Body of pancreas (tissue), 4 donors: ENCODE results near the gene DLX1.

ENCODE experiments used
- POLR2A ChIP-seq, 3 donors: fragments of 450-650 bp; IDR thresholded peaks; one replicate each; pipeline ENCODE4 v1.6.1; 2016; ENCODE audit warnings: antibody characterized with exemption in 3 of 3, mild to moderate bottlenecking in 2 of 3
- TF ChIP-seq, protein P1 (sequence below), 7 experiments: fragments of 450-650 bp in 4 of 7; fragments of 200-600 bp in 3 of 7; sonication (generic) in 3 of 7; IDR thresholded peaks; one replicate each; pipeline ENCODE4 v1.5.1; 2016 to 2019; ENCODE audit warnings: antibody characterized with exemption in 7 of 7

DNA sequence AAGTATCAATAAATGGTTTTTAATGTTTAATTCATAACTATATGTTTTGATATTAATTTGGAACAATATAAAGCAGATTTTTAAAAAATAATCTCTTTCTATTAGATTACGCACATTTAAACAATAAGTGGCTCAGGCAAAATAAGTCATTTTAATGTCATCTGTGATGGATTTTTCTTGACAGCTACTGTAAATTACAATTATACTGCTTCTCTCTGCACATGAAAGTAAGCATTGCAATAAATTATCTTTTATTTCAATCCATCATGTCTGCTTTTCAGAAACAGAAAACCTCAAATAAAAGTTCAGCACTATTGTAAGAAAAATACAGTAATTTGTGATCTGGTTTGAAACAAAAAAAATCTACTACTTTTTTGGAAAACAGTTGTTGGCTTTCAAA lies 11.1 kb upstream of the DLX1 start:
- TF ChIP-seq, protein P1, sequence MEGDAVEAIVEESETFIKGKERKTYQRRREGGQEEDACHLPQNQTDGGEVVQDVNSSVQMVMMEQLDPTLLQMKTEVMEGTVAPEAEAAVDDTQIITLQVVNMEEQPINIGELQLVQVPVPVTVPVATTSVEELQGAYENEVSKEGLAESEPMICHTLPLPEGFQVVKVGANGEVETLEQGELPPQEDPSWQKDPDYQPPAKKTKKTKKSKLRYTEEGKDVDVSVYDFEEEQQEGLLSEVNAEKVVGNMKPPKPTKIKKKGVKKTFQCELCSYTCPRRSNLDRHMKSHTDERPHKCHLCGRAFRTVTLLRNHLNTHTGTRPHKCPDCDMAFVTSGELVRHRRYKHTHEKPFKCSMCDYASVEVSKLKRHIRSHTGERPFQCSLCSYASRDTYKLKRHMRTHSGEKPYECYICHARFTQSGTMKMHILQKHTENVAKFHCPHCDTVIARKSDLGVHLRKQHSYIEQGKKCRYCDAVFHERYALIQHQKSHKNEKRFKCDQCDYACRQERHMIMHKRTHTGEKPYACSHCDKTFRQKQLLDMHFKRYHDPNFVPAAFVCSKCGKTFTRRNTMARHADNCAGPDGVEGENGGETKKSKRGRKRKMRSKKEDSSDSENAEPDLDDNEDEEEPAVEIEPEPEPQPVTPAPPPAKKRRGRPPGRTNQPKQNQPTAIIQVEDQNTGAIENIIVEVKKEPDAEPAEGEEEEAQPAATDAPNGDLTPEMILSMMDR (IDR thresholded peaks at IDR 0.05), result no peak
- no peak for TF ChIP-seq POLR2A (IDR thresholded peaks at IDR 0.05)
